Stimulated activated CD8-positive, alpha-beta memory T cell treated with anti-CD3 and anti-CD28 coated beads, Interleukin-15, amount 100 ng/mL, for 4 hours (primary cell): ENCODE measurements around the gene SEPHS2.
"Not testable (repeated sequence)": the region's sequence is repeated elsewhere in the genome, so short reads cannot be mapped to it uniquely, and the experiment has no call there.

Experiments
- DNase-seq, 2 donors: peaks; one replicate each; pipeline ENCODE4 v3.0.0-alpha.2; 2020; ENCODE audit warnings: low read depth in 2 of 2

The SEPHS2 gene

GRCh38 chr16:30445408-30446202 lies at the start of gene SEPHS2:
Gene SEPHS2 (minus strand): TSS chr16:30445874. CDS start chr16:30445727, 147 bp downstream.
- peak; percentile 87 to 96 for DNase-seq

- no peak for DNase-seq
Observed at GRCh38 chr16:30494709-30495108, 49.0 kb upstream of the SEPHS2 start.

GRCh38 chr16:30493941-30494488 lies 48.3 kb upstream of the SEPHS2 start:
- no peak for DNase-seq

GRCh38 chr16:30491744-30492308 lies 46.2 kb upstream of the SEPHS2 start:
- DNase-seq = peak in 1 of 2 donors; percentile 16

- no peak for DNase-seq
Observed at GRCh38 chr16:30491229-30491628, 45.6 kb upstream of the SEPHS2 start.

- no peak for DNase-seq
Observed at GRCh38 chr16:30490210-30490609, 44.5 kb upstream of the SEPHS2 start.

- DNase-seq = no peak
Observed at GRCh38 chr16:30488764-30489605, 43.3 kb upstream of the SEPHS2 start.

GRCh38 chr16:30485818-30486436 lies 40.3 kb upstream of the SEPHS2 start:
- no peak for DNase-seq

- DNase-seq = no peak
Observed at GRCh38 chr16:30484887-30485286, 39.2 kb upstream of the SEPHS2 start.

GRCh38 chr16:30482366-30482765 lies 36.7 kb upstream of the SEPHS2 start:
- no peak for DNase-seq

- no peak for DNase-seq
Observed at GRCh38 chr16:30481381-30481780, 35.7 kb upstream of the SEPHS2 start.

GRCh38 chr16:30478766-30479478 lies 33.2 kb upstream of the SEPHS2 start:
- no peak for DNase-seq

- DNase-seq = not testable (repeated sequence)
Observed at GRCh38 chr16:30477773-30478172, 32.1 kb upstream of the SEPHS2 start.

- no peak for DNase-seq
Observed at GRCh38 chr16:30476991-30477390, 31.3 kb upstream of the SEPHS2 start.

GRCh38 chr16:30474684-30475083 lies 29.0 kb upstream of the SEPHS2 start:
- no peak for DNase-seq

GRCh38 chr16:30474074-30474452 lies 28.4 kb upstream of the SEPHS2 start:
- DNase-seq = no peak

GRCh38 chr16:30473231-30474073 lies 27.8 kb upstream of the SEPHS2 start:
- DNase-seq = peak; percentile 43 to 50

- DNase-seq = peak; percentile 73 to 80
Observed at GRCh38 chr16:30472328-30472942, 26.8 kb upstream of the SEPHS2 start, which contains the start of gene ITGAL. Gene ITGAL (plus strand): TSS chr16:30472742. CDS start chr16:30472838, 96 bp downstream.

- no peak for DNase-seq
Observed at GRCh38 chr16:30470632-30470995, 24.9 kb upstream of the SEPHS2 start.

- DNase-seq = no peak
Observed at GRCh38 chr16:30470170-30470512, 24.5 kb upstream of the SEPHS2 start.
